Measurements from ENCODE around the gene TALDO1.
"Not testable (repeated sequence)": the region's sequence is repeated elsewhere in the genome, so short reads cannot be mapped to it uniquely, and the experiment has no call there.

TALDO1 gene

GRCh38 chr11:719214-720016, 27.8 kb upstream of the TALDO1 start:
- DNase-seq, result no peak

DNA sequence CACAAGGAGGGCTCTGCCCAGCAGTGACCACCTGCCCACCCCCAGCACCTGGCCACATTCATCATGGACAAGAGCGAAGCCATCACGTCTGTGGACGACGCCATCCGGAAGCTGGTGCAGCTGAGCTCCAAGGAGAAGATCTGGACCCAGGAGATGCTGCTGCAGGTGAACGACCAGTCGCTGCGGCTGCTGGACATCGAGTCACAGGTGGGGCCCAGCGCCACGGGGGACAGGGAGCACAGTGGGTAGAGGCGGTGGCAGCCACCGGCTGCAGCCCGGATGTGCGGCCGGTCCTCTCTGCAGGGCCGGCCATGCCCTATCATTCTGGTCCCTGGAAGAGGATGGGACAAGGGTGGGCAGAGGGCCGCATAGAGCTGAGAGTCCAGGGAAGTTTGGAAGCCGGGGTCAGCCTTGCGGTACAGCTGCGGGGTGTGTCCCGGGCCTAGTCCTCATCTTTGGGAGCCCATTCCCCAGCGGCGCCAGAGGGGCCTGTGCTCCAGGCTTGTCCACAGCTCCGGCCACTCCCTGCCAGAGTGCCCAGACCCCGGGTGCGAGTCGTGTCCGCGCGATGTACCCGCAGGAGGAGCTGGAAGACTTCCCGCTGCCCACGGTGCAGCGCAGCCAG, 27.1 kb upstream of the TALDO1 start:
- DNase-seq, result no peak

DNA sequence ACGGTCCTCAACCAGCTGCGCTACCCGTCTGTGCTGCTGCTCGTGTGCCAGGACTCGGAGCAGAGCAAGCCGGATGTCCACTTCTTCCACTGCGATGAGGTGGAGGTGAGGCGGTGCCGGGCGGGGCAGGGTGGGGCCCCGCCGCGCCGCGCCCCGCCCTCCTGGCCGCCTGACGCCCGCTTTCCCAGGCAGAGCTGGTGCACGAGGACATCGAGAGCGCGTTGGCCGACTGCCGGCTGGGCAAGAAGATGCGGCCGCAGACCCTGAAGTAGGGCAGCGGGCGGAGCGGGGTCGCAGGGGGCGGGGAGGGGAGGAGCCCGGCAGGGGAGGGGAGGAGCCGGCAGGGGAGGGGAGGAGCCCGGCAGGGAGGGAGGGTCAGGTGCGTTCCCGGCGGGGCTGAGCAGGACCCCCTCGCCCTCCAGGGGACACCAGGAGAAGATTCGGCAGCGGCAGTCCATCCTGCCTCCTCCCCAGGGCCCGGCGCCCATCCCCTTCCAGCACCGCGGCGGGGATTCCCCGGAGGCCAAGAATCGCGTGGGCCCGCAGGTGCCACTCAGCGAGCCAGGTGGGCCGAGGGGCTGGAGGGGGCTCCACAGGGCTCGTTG, 26.5 kb upstream of the TALDO1 start:
- DNase-seq, result no peak

DNA sequence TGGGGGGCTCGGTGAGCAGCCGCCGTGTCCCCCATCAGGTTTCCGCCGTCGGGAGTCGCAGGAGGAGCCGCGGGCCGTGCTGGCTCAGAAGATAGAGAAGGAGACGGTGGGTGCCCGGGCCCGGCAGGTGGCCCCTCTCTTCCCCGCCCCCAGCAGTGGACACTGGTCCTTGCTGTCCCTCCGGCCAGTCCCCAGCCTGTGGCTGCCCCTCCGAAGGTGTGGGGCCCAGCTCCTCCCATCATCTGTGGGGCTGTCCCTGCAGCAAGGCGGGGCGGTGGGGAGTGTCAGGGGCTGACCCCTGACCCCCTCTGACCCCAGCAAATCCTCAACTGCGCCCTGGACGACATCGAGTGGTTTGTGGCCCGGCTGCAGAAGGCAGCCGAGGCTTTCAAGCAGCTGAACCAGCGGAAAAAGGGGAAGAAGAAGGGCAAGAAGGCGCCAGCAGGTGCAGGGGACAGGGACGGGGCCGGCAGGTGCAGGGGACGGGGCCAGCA, 26.0 kb upstream of the TALDO1 start:
- DNase-seq, result no peak

DNA sequence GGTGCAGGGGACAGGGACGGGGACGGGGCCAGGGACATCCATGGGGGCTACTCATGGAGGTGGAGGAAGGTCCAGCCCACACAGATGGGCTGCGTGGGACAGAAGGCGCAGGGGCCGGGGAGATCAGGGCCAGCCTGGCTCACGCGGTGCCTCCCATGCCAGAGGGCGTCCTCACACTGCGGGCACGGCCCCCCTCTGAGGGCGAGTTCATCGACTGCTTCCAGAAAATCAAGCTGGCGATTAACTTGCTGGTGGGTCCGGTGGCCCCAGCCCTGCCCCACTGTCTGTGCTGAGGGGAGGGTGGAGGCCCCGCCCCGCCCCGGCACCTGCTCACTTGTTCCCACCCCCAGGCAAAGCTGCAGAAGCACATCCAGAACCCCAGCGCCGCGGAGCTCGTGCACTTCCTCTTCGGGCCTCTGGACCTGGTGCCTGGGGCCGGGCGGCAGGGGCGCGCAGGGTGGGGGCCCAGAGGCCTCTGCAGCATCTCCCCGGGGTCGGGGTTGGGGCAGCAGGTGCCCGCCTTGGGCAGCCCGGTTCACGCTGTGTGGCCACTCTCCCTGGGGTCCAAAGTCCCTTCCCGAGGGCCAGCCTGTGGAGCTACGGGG, 25.4 kb upstream of the TALDO1 start:
- DNase-seq, result no peak

- no peak for DNase-seq
Measured at GRCh38 chr11:722346-722811, 24.9 kb upstream of the TALDO1 start.

GRCh38 chr11:723120-723883, 24.0 kb upstream of the TALDO1 start:
- DNase-seq, result no peak

DNA sequence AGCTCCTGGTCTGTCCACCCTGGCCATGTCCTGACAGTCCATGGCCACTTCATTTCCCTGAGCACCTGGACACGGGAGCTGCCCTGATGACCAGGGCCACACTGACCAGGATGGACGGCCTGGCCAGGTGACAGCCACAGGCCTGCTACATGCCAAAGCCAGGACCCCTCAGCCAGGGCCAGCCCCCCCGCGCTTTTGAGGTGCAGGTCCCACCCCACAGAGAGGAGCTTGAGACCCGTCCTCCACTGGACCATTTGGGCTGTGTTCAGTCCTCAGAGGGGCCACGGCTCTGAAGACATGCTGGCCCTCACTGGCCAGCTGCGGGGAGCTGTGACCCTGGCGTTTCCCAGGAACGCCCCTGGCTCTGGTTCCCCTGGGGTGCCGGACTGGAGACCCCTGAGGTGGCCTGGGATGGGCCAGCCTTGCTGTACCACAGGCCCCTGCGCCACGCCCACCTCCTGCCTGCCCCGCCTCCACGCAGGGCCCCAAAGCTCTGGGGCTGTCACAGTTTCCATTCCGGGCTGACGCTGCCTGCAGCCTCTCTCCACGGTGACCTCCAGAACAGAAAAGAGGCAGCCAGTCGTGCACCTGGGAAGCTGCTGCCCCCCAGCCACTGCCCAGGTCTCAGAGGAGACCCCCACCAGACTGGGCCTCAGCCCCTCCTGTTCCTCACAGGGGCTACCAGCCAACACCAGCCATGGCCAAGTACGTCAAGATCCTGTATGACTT, 23.1 kb upstream of the TALDO1 start:
- DNase-seq, result no peak

- no peak for DNase-seq
Measured at GRCh38 chr11:724778-725386, 22.4 kb upstream of the TALDO1 start.

DNA sequence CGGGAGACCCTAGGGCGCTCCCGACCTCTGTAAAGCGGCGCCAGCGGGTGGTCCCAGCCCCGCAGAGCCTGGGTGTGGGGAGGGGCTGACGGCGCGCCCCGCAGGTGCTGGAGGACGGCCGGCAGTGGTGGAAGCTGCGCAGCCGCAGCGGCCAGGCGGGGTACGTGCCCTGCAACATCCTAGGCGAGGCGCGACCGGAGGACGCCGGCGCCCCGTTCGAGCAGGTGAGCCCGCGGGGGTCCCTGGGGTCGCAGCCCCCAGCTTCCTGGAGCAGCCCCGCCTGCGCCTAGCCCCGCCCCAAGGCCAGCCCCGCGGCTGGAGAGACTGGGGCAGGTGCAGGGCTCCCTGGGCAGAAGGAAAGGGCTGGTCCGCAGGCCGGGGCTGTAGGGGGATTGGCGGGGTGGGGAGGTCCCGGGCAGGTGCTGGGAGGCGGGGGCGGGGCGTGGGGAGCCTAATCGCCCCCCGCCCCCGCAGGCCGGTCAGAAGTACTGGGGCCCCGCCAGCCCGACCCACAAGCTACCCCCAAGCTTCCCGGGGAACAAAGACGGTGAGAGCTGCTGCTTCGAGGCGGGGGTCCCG, 21.6 kb upstream of the TALDO1 start:
- DNase-seq, result no peak

GRCh38 chr11:726278-727220, 20.7 kb upstream of the TALDO1 start:
- peak; percentile 24 for DNase-seq

- no peak for DNase-seq
Measured at GRCh38 chr11:727281-727701, 20.0 kb upstream of the TALDO1 start.

- peak; percentile 41 for DNase-seq
Measured at GRCh38 chr11:727859-728748, 19.2 kb upstream of the TALDO1 start.

GRCh38 chr11:728901-729491, 18.3 kb upstream of the TALDO1 start:
- no peak for DNase-seq

- no peak for DNase-seq
Measured at GRCh38 chr11:729492-730074, 17.7 kb upstream of the TALDO1 start.

DNA sequence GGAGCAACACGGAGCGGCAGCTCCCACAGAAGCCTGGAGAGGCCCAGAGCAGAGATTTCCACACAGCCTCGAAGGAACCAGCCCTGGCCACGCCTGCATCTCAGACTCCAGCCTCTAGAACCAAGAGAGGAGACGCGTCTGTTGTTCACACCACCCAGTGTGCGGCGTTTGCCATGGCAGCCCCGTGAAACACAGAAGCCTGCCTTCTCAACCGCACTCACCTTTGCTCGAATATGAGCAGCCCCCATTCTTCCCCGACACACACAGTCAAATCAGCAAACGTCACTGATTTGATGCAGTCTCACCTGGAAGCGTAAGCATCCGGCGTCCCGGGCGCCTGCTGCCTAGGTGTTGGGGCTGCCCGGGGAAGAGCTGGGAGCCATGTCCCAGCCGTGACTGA, 14.2 kb upstream of the TALDO1 start:
- DNase-seq, result no peak

GRCh38 chr11:734541-734940, 12.7 kb upstream of the TALDO1 start:
- not testable (repeated sequence) for DNase-seq

DNA sequence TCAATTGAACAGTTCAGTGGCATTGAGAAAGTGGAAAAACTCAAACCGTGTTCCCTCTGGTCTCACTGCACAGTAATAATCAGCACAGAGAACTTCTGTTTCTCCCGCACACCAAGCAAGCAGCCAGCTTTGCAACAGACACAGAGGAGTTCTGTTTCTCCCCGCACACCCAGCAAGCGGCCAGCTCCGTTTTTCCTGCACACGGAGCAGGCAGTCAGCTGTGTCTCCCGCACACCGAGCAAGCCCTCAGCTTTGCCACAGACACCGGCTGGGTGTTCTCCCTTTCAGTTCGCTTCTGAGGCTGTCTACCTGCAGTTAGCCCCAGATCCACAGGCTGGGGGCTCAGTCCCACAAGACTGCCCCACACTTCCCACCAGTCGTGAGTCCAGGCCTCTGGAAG, 9.9 kb upstream of the TALDO1 start:
- DNase-seq, result no peak
